IPS DF 4.7 (cell line): Measurements from ENCODE around the gene SLC17A7.

Experiments
- DNase-seq: peaks from one replicate; pipeline ENCODE4 v3.0.0-alpha.2; 2013; ENCODE audit warnings: low spot score; ENCODE audit errors: extremely low read depth

The SLC17A7 gene

DNA sequence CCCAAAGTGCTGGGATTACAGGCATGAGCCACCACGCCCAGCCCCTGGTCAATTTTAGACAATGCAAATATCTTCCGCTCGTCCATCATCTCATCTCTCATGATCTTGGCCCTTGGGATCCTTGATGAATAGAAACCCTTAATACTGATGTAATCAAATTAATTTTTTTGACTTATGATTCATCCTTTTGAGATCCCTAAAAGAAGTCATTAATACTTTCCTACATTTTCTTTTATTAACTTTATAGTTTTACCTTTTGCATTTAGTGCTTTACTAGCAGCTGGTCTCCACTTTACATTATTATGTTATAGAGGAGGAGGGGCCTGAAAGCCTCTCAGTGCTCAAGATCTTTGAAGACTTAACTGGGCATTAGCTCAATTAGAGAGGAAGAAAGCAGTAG, 60.9 kb downstream of the SLC17A7 start:
- no peak for DNase-seq
